HG03442 (cell line): ENCODE measurements around the gene HTR2B.
"Not testable (repeated sequence)": the region's sequence is repeated elsewhere in the genome, so short reads cannot be mapped to it uniquely, and the experiment has no call there.

Source experiments
- ATAC-seq: cut with Tn5 transposase; IDR thresholded peaks from one replicate; pipeline ENCODE4 v1.9.1; 2021; ENCODE audit warnings: mild to moderate bottlenecking, moderate library complexity; ENCODE audit not compliant: unreplicated experiment

The HTR2B gene

GRCh38 chr2:231099918-231100317, 24.9 kb downstream of the HTR2B start:
- no peak for ATAC-seq

GRCh38 chr2:231094736-231095346, 30.0 kb downstream of the HTR2B start:
- ATAC-seq, result no peak

GRCh38 chr2:231093933-231094332, 30.9 kb downstream of the HTR2B start:
- ATAC-seq, result no peak

- no peak for ATAC-seq
Measured at GRCh38 chr2:231088754-231089153, 36.1 kb downstream of the HTR2B start.

DNA sequence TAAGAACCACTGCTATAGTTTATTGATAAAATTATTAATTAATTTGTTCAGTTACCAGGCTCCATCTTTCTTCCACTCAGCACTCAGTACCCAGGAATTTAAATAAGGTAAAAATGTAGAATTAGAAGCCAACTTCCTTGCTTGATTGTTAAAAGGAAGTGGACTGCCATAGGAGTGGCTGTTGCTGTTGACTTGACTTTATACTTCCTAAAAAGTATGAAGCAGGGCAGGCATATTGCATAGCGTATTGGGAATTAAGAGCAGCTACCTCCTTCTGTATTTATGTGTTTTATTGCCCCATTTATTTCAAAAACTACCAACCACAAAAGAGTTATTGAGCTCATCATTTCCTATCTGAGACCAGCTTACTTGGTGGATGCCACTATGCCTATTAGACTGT, 40.3 kb downstream of the HTR2B start:
- ATAC-seq, result no peak

- no peak for ATAC-seq
Measured at GRCh38 chr2:231069379-231070054, 55.3 kb downstream of the HTR2B start.

DNA sequence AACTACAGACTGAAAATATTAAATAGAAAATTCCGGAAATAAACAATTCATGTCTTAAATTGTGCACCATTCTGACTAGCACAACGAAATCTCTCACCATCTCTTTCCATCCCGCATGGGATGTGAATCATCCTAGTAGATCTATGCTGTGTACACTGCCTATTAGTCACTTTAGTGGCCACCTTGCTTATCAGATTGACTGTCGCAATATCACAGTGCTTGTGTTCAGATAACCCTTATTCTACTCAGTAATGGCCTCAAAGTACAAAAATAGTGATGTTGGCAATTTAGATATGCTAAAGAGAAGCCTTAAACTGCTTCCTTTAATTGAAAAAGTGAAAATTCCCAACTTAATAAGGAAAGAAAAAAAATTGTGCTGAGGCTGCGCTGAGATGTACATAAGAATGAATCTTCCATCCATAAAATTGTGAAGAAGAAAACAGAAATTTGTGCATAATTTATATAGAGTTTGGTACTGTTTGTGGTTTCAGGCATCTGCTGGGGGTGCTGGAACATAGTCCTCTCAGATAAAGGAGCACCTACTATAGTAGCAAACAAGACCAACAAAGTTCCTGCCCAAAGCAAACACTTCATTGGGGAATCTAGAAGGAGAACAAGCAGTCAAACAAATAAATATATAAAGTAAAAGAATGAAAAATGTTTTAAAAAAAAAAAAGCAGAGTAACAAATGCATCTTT, 56.2 kb downstream of the HTR2B start:
- no peak for ATAC-seq

DNA sequence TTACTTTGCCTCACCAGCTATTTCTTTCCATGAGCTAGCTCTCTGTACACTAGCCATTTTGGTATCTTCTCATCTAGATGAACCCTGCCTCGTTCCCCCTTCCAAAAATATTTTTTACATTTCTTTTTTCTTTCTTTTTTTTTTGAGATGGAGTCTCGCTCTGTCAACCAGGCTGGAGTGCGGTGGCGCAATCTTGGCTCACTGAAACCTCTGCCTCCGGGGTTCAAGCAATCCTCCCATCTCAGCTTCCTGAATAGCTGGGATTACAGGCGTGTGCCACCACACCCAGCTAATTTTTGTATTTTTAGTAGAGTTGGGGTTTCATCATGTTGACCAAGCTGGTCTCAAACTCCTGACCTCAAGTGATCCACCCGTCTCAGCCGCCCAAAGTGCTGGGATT, 57.3 kb downstream of the HTR2B start:
- ATAC-seq, result not testable (repeated sequence)

GRCh38 chr2:231065966-231066365, 58.9 kb downstream of the HTR2B start:
- ATAC-seq, result no peak

DNA sequence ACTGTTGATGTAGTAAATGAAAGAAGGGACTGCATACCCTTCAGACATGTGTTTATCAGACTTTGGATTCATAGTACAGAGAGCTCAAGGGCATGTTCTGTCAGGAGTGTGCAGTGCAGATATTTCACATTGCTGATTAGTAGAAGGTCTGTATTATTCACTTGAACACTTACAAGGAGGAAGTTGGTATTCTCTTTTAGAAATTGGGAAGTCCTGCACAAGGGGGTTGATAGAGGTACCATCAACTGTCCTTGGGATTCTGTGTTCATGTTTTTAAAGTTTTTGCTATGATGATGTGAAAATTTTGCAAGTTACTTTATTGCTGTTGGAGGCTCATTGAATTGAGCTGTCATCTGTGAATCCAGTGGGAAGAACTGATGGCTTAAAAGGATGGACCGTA, 61.5 kb downstream of the HTR2B start:
- ATAC-seq, result no peak

DNA sequence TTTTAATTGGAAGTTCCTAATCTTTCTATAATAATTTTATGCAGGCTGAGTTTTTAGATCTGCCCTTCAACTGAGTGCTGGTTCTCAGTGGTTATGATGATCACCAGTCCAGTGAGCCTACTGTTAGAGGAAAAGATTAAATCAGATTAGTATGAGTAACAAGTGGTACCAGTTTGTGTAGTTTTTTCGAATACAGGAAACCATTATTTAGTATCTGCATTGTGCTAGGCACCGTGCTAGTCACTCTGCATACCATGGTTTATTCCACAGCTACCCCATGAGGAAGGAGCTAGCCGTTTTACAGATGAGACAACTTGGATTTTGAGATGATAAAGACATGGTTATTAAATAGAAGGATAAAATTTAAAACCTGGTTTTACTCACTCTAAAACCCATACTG, 62.1 kb downstream of the HTR2B start:
- ATAC-seq, result no peak

- ATAC-seq, result no peak
Measured at GRCh38 chr2:231059756-231060155, 65.1 kb downstream of the HTR2B start.

GRCh38 chr2:231058761-231059550, 65.9 kb downstream of the HTR2B start:
- ATAC-seq, result no peak
